Suppressor macrophage treated with lipopolysaccharide for 4 hours (primary cell): ENCODE measurements around the gene RTL1.

Experiments
- DNase-seq: peaks from one replicate; pipeline ENCODE4 v3.0.0-alpha.2; 2020

Gene RTL1

DNA sequence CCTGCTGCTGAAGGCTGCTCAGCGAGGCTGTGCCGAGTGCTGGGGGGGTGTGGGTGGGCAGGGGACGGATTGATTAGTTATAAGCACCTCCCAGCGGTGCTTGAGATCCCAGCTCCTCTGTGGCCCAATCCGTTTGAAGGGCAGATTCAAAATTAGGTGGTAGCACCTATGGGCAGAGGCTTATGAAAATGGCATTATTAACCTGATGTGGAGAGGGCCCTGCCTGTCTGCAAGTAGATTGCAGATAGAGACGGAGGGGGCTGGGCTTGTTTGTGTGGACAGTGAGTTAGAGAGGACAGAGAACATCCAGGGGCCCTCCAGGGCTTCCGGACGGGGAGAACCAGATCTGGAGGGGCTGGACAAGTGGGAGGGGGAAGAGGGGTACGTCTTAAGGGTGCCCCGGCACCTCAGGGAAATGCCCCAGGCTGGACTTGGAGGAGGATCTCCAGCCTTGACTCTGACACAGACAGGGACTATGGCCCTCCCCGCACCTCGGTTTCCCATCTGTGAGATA, at the start of gene RTL1:
RTL1 (minus strand) TSS at position 51 of the 514 bp plus-strand sequence. CDS start 18,934 bp downstream, outside the sequence.
- no peak for DNase-seq

DNA sequence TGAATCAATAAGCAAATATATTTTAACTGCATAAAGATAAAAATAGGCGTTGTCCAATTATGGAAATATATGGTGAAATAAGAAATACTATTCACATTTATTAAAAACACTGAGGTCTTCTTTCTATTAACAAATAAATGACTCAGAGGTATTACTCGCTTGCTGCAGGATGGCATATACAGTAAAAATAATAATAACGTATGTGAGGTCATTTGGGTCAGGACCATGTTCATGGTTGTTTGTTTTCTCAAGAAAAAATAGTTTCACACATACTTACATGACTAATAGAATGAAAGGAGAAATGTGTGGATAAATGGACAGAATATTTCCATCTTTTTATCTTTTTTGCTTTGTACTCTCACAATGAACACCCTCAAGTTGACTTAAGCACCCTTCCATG, 46.5 kb upstream of the RTL1 start:
- no peak for DNase-seq

DNA sequence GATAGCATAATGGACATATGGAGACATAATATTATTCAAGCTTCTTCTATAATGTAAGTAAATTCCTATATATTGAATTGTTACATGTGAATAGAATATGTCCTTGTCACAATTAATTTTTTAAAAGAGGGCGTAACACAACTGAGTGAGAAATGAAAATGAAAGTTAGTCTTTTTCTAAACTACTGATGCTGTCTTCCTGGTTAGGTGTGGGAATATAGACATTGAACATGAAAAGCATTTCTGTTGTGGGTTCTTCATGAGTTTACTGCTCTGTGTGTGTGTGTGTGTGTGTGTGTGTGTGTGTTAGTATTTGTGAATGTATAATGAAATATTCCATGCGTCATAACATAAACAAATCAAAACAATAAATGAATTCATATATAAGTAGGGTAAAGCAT, 40.5 kb upstream of the RTL1 start:
- no peak for DNase-seq

DNA sequence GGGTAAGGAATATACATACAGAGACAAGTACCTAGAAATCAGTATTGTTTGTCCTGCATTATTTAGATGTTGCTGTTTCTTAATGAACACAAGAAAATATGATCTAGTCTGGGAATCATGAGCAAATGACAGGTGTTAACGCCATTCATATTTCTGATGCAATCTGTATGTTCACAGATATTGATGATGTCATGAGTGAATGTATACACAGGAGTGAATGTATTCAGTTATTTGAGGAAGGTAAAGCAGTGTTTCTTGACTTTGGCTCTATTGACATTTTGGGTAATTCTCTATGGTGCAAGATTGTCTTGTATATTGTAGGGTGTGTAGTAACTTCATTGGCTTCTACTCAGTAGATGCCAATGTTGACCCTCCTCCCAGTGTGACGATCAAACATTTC, 26.7 kb upstream of the RTL1 start:
- no peak for DNase-seq

DNA sequence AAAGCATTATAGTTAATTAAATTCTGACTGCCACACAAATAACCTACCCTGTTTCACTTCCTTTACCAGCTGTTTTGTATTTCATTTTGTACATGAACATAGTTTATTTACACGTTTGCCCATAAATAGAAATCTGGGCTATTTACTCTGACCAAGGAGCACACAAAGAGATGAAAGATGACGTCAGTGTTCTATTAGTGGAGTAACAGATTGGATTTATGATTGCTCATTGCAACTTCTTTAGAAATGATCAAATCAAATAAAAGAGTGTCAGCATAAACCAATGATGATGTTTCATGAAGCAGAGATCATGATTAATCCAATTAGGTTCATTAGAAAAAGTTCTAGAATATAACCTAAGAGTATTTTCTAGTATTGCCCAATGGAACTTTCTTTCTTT, 12.0 kb upstream of the RTL1 start:
- DNase-seq: no peak

DNA sequence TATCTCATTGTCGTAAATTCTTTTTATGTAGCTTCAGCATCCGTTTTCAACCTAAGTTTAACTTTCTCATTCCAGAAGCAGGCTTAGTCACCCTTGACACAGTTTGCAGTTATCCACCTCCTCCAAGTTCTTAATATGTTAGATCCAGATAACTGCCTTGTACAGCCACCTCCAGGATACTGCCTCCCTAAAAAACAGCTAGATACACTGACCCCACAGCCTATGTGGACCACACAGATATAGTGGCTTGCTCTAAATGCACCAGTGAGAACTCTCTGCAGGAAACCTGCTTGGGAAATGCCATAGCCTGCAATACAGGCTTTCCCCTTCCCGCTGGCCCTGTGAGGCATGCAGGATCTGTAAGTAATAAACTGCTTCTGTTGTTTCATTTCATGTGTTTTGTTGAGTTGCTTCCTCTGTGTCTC, 11.1 kb upstream of the RTL1 start:
- no peak for DNase-seq

DNA sequence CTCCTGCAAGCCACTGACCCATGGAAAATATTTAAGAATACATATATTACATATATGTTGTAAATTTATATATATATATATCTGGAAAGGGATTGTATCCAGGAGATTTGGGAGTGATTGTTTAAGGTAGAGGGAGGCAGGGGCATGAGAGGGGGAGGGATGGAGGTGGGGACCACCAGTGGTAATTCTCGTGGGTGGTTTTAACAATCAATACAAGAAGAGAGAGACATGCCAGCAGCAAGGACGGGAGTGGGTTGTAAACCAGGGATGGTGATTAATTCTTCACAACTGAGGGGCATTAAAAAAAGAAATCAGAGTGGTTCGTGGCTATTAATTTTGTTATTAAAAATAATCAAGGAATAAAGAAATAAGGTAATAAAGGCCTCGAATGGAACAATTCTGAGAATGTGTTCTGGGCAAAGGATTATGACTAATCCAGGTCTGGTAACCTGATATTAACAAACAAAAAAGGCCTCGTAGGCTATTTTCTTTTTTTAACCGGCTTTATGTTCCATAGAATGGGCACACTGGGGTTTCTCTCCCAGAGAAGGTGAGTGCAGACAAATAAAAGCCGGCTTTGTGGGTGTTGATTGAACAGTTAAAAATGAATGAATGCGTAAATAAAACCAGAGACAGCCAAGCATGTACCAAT, 8.3 kb upstream of the RTL1 start:
- DNase-seq: no peak

DNA sequence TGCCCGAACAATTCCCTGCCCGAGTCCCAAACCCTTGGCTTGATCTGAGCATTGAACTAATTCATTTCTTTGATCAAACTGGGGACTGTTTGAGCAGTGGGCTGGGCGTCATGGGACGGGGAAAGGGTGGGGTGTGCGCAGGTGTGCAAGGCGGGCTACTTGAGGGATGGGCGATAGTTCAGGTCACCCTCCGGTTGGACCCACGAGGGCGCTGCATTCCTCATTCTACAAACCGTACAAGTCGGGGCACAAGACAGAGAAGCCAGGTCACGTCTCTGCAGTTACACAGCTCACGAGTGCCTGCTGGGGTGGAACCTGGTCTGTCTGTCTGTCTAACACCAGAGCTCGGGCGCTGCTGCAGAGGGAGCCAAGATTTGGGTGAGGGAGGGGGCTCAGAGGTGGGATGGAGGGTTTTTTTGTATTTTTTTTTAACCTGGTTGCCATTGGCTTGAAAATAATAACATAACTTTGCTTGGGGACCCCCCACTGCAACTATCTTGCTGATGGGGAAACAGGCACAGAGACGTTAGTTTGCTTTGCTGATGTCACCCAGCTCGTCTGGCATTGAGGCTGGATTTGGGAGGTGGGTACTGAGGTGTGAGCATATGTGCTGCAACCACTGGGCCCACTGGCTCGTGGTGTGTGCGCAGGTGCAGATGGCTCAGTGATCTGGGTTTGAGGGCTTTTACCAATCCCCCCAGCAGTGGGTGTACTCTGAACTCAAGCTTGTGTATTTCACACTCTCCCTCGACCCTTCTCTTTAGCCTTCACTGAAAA, 7.6 kb upstream of the RTL1 start:
- no peak for DNase-seq

DNA sequence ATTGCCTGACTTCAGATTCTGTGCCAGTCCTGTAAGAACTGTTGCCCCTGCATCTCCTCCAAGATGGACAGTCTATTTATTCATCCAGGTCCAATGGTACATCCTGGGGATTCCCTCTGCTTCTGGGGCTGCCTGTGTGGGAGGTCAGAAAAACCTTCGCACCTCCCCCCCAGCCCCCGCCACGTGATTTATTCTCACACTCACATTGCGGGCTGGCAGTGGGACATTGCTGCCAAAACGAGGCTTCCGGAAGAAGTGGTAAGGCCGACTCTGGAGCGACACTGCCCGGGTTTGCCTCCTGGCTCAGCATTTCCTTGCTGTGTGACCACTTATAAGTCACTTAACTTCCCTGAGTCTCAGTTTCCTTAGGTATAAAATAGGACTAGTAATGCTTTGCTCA, 5.9 kb upstream of the RTL1 start:
- DNase-seq: no peak

DNA sequence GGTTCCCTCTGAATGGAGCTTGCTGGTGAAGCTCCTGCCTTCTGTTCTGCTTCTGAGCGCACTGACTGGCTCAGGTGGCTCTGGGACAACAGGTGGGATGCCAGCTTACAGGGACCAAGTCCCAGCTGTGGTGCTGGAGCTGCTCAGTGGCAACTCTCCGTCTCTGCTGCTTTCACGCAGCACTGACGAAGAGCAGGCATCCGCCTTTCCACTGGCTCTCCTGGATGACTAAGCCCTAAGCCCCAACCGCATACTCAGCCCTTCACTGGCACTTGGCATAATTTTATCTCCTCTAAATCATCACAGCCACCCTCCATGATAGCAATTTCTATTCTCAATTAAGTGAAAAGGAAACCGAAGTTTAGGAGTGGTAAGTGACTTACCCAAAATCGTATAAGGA, 3.7 kb upstream of the RTL1 start:
- no peak for DNase-seq

DNA sequence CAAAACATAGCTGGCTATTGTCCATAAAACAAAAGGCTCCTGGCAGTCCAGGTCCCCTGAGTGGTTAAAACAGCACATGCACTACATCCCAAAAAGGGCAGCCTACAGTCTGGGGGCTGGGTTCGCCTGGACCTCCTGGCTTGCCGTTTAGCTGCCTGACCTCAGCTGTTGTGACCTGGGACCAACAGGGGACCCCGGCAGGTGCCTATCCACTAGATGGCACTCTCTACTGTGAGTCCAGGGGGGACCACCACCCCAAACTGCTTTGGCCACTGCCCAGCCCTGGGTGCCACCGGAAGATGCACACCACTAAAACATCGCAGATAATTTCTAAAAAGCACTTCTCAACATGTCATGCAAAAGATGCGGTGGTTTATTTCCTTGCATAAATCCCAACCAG, 2.9 kb upstream of the RTL1 start:
- DNase-seq: no peak

DNA sequence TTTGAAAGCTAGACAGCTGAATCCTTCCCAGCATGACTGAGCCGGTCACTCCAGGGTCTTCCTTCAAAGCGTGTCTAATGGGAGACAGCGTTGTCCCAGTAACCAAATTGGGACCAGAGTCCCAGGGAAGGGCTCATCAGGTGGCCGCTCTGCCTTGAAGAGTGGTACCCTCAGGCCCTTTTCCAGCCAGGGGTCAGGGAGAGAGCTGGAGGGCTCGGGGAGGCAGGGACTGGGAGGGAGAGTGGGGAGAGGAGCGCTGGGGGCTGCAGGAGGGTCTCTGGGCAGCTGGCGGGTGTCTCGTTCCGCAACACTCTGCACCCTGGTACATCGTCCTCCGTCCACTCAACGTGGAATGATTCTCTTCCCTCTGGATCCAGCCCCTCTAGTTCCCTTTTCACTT, 1.6 kb upstream of the RTL1 start:
- no peak for DNase-seq

DNA sequence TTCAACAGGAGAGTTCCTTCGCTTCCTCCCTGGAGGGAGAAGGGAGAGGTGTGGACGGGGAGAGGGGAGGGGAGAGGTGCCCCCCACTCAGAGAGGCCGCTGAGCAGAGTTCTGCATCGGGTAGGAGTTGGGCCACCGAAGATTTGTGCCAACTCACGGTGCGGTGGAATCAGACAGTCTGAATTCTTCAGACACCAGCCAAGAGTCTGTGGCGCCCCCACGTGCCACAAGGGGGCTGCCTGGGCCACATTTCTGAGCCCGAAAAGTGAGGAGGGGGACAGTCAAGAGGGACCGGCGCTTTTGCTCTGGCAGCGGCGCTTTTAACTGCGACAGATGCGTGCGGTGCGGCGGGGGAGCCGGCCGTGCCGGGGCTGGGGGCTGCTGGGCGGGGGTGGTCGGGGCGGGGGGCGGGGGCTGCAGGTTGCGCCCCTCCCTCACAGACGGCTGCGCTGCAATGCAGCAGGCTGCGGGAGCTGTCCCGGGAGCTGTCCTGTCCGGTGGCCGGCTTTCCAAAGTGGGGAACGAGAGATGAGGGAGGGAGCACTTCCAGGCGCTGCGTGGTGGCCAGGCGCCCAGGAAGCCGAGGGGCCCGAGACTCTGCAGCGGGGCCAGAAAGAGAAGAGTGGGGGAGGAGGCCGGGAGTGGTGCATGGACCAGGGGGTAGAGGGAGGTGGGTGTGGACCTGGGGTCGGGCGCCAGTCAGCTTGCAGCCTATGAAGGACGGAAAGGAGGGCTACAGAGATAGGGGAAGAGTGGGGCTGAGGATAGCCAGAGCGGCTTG, 975 bp upstream of the RTL1 start:
- no peak for DNase-seq

DNA sequence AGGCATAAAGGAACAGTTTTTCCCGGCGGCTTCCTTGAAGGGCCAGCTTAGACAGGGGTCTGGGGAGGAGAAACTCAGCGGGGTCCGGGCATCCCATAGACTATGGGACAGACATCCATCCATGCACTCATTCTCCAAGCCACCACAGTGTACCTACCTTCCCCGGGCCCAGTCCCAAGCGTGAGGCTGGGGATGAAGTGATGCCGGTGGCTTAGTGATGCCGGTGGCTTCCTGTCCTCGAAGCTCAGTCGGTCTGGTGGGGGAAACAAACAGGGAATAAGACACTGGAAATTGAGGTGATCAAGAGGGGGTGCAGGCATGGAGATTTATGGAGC, 421 bp downstream of the RTL1 start:
- no peak for DNase-seq

DNA sequence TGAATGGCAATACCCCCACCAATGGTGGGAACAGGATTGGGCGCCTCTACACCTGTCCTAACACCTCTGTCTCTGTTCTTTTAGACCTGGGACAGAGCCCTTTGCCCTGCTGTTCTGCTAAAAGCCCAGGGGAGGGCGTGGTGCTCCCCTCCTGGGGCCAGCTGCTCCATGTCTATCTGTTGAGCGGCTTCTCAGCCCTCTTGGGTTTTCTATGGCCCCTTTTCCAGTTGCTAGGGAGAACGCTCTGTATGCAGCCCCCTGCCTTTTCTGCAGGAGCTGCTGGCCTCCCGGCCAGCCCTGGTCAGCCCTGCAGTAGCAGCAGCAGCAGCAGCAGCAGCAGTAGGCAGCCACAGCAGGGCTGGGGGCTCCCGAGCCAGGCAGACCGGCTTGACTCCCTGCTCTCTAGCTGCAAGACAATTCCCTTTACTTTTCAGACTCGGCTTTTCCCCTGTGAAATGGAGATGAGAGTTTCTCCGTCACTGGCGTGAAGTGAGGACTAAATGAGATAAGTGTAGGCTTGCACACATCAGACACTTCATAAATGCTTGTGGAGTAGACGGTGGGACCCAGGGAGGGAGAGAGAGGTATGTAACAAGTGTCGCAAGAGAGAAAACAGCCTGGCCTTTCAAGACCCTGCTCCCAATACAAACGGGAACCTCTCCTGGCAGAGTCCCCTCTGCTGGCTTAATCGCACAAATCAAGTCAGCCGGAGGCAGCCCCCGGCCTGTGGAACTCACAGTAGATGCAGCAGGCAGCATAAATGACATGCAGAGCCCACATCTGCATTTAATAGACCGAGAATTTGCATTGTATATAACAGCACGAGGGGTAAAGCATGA, 1.0 kb downstream of the RTL1 start:
- DNase-seq: no peak

DNA sequence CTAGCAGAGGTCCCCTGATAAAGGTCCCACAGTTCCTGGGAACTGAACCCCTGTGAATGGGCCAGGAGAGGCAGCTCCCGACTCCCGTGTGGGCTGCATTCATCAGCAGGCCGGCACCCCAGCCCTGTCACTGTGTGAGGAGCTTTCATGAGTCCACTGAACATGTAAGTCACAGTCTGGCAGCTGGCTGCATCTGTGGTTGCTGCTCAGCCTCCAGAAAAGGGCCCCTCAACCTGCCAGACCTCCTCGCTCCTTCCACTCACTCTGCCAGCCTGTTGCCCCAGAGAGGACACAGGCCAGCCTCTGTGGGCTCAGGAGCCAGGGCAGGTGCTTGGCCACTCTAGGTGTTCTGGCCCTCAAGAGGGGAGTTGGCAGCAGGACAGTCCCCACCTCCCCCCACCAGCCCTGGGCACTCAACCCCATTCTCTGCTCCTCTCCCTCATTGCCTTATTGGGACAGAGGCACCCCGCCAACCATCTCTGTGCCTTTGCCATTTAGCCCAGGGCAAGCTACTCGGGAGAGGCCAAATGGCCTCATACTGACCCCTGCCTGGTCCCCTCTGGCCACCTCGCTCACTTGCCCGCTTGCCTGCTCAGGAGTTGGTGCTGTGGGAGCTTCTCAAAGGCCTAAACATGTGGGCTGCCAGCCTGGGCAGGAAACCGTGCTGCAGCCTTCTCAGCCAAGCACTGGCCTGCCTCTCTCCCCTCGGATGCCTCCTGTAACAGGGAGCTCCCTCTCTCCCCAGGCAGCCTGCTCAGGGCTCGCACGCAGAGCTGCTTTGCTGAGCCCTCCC, 1.9 kb downstream of the RTL1 start:
- DNase-seq: no peak

DNA sequence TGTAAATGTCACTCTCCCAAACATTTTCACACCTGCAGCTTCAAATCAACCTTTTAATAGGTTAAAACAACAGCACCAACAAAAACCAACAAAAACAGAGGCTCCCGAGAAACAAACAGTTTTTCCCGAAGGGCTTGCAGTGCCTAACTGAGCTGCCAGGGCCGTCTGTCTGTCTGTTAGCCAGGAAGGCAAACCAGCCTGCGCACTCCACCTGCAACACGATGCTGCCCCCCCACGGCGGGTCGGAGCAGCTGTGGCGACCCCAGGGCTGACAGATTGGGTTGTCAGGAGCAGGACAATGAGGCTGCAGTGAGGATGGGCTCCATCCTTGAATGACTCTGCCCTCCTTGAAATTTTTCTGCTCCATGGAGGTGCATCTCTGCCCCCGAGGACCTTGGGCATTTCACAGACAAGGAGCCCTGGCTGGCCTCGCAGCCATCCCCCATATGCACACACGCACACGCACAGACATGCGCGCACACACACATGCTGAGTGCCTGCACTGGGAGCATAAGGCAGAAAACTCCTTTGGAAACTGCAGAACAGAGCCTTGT, 2.6 kb downstream of the RTL1 start:
- DNase-seq: no peak

DNA sequence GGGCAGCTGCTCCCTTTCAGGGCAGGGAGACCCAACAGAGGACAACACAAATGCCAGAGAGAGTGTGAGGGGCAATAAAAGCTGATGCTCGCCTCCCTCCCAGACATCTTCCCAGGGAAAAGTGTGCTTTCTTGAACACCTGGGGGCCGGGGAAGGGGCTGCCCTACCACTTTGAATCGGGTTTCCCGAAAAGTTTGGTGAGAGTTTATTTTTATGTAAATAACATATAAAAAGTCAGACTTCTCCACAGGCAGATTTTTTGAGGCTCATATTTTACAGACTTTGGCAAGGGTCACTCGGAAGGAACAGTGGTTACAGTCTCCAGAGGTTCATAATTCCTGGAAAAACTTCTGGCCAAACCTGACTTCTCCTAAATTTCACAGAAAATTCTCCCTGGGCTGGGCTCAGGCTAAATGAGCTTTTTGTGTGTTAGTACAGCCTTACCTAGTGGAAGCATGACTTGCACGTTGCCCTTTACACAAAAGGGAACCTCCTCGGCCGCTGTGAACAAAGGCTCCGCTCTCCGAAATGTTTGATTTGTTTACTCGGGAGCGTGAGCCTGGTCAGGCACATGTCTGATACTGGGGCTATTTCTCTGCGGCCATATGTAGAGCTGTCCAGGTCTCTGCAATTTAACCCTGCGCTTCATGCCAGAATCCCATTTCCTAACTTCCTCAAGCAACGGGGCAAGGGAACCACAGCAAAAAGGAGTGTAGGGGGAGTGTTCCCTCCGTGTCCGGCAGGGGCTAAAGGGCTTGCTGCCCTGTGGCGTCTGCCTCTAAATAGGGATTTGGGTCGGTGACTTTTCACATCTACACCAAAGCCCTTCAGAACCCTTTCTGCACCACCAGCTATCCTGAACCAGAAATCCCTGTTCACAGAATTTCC, 3.4 kb downstream of the RTL1 start:
- DNase-seq: no peak

DNA sequence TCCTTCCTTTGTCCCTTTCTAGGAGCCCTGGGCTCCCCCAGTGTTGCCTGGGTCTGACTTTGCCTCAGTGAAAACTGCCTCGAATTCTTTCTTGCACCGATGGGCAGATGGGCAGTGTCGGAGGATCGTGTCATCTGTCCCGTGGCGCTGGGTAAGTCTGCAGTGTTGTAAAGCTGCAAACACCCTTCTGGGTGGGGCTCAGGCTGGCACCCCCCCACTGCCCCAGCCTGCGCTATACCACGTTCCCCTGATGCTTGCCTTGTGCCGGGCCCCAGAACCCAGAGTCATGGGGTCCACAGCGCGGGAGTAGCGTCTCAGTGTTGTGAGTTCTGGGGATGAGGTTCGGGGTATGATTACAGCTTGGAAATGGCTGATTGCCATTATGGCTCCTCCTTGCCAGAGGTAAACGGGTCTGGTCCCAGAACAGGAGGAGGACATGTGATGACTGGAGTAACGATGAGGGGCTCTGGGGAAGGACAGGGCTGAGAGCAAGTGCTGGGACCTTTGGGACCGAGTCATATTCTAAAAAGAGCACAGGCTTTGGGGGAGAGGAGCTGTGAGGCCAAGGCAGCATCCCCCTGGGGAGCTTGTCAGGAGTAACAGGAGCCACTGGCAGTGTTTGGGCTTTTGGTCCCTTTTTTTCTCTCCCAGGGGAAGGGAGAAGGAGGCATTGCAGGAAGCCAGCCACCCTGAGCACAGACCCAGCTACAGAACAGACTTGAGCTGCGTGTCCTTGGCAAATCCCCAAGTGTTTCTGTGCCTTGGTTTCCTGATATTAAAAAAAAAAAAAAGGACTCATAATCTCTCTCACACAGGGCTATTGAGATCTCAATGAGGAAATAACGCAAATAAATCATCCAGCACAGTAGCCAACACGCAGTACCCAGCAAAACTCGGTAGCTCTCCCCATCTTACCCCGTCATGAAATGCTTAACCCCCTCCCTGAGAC, 4.3 kb downstream of the RTL1 start:
- no peak for DNase-seq
